ENCODE results near the gene TDRD10.

- TF ChIP-seq EZH2phosphoT487 (IDR thresholded peaks at IDR 0.05; ENCODE audit: low read depth) = no peak
- TF ChIP-seq CTCF (IDR thresholded peaks at IDR 0.05; ENCODE audit: low read depth, low read length) = no peak
Measured at GRCh38 chr1:154568157-154568815, 66.3 kb downstream of the TDRD10 start.
